Ectodermal cell (in vitro differentiated cells): Measurements from ENCODE around the gene VAV3.

Experiments used
- H3K27ac ChIP-seq: 2 replicates; pipeline ENCODE4 v1.7.0; 2013; ENCODE audit warnings: mild to moderate bottlenecking, low read depth, low read length; ENCODE audit not compliant: insufficient read depth, poor library complexity, severe bottlenecking
- H3K27me3 ChIP-seq: 2 replicates; pipeline ENCODE4 v1.7.0; 2013; ENCODE audit warnings: mild to moderate bottlenecking, low read length; ENCODE audit not compliant: insufficient read depth, control insufficient read depth, poor library complexity, severe bottlenecking
- H3K36me3 ChIP-seq: one replicate; pipeline ENCODE4 v1.7.0; 2013; ENCODE audit warnings: low read length; ENCODE audit not compliant: control insufficient read depth, insufficient read depth
- H3K4me1 ChIP-seq: one replicate; pipeline ENCODE4 v1.7.0; 2013; ENCODE audit warnings: low read length; ENCODE audit not compliant: control insufficient read depth, insufficient read depth
- H3K4me3 ChIP-seq: 2 replicates; pipeline ENCODE4 v1.7.0; 2013; ENCODE audit warnings: low read depth, low read length, control low read depth; ENCODE audit not compliant: insufficient read depth
- H3K9me3 ChIP-seq: 2 replicates; pipeline ENCODE4 v1.7.0; 2013; ENCODE audit warnings: mild to moderate bottlenecking, low read length, moderate library complexity; ENCODE audit not compliant: control insufficient read depth
- WGBS, 2 experiments: methylation state at CpG; one replicate each; pipeline ENCODE4 v1.1.7; 2013; ENCODE audit warnings: missing lambda C conversion rate in 2 of 2; 5-methylcytosine and 5-hydroxymethylcytosine counted together

Gene VAV3

DNA sequence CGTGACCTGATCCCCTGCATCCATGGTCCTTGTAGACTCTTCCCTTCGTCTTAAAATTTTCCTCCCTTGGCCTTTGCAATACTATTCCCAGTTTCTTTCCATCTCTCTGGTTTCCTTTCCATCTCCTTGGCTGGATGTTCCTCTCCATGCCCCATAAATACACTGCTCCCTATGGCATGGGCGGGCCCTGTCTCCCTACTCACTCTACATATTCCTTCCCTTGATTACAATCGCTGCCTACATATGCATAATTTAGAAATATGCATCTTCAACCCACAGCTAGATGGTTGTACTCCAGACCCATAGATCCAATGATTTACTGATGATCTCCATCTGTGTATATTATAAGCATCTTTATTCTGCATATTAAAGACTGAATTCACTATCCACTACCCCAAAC lies 419.1 kb downstream of the VAV3 start:
- Histone ChIP-seq H3K9me3 (no peaks in the 10 kb centered on the region), H3K36me3 (no peaks in the 10 kb centered on the region), H3K4me1 (no peaks in the 10 kb centered on the region), H3K27me3 (no peaks in the 10 kb centered on the region), H3K4me3 (no peak overlapping the region), H3K27ac (no peak overlapping the region)
- WGBS, 2 experiments = 78 to 82% methylated on average over 4 of the region's 4 CpGs

DNA sequence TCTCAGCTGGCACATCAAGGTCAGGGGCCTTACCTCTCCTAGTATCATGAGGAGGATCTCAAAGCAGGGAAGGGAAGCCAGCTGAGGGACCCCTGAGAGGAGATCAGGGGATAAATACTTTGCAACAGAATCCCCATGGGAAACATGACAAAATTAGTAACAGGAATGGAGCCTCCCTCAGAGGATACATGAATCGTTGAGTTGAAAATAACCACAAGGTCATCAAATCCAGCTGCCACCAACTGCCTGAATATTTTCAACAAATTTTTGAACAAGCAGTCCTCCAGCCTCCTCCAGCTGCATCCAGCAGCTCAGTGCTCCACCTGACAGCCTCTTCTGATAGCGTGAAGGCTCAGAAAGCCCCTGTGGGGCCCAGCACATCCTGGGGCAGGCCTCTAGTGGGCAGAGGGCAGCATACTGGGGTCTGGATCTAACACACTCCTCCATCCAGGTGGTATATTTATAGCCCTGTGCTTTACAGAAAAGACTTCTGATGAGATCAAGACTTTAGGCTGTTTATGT lies 419.9 kb downstream of the VAV3 start:
- H3K27ac ChIP-seq = no peak overlapping the region
- H3K36me3 ChIP-seq = no peaks in the 10 kb centered on the region
- WGBS, 2 experiments = 96 to 98% methylated on average over 2 of the region's 2 CpGs
- no peaks in the 10 kb centered on the region for H3K27me3 ChIP-seq
- H3K9me3 ChIP-seq = no peaks in the 10 kb centered on the region
- H3K4me3 ChIP-seq = no peak overlapping the region
- no peaks in the 10 kb centered on the region for H3K4me1 ChIP-seq

DNA sequence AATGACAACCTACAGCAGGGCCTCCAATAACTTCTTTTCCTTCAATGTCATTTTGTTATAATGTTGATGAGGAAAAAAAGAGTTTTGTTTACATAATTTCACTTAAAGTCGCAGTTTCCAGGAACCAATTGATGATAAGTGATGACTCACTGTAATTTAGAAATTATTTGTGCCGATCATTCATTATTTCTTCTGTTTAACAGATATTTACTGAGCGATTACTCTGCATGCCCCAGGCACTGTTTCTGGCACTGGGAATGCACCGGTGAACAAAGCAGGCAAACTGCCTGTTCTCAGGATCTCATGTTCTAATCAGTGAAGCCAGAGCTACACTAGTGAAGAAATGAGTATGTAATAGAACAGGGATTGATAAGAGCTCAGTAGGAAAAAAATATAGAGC lies 420.7 kb downstream of the VAV3 start:
- no peaks in the 10 kb centered on the region for H3K36me3 ChIP-seq

DNA sequence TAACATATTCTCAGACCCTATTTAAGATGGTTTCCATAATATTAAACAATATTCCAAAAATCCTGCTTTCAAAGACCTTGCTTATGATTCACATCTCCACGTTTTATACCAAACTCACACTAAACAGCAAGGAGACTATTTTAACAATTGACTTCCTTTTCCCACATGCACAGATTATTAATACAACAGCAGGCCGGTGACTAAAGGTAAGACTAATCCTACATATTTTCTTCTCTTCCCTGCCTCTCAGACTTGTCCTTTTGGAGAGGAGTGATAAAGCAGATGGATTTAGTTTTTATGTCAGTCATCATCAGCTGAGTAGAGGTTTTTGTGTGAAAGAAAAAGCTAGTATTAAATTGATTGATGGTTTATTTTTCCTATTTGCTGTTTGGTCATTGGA lies 423.6 kb downstream of the VAV3 start:
- WGBS, 2 experiments = 90 to 93% methylated on average over 1 to 2 of the region's 2 CpGs
- no peak overlapping the region for H3K27ac ChIP-seq
- H3K4me3 ChIP-seq = no peak overlapping the region
- H3K36me3 ChIP-seq = no peaks in the 10 kb centered on the region
- no peaks in the 10 kb centered on the region for H3K9me3 ChIP-seq
- H3K4me1 ChIP-seq = no peaks in the 10 kb centered on the region
- no peaks in the 10 kb centered on the region for H3K27me3 ChIP-seq

More for the DNA sequence above, 420.7 kb downstream of the VAV3 start:
- Histone ChIP-seq H3K4me3 (no peak overlapping the region), H3K9me3 (no peaks in the 10 kb centered on the region), H3K27me3 (no peaks in the 10 kb centered on the region), H3K27ac (no peak overlapping the region), H3K4me1 (no peaks in the 10 kb centered on the region)
- WGBS, 2 experiments = 94 to 97% methylated on average over 4 of the region's 4 CpGs

DNA sequence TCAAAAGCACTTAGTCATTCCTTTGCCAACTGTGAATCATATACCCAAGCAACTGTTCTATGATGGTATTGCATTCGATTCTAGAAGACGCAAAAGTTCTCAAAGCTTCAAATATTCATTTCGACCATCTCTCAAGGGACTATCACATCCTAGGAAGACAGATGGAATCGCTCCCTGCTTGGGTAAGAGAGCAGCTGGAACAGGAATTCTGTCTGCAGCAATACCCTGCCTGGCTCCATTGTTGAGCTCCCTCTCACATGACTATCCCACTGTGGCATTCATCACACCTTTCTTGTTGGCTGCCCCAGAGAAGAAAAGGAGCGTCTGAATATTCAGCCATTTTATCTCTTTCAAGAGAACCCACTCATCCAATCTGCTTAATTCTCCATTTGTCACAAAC lies 426.5 kb downstream of the VAV3 start:
- H3K27me3 ChIP-seq = no peaks in the 10 kb centered on the region
- H3K36me3 ChIP-seq = no peaks in the 10 kb centered on the region
- 69 to 73% methylated on average over 5 of the region's 5 CpGs for WGBS, 2 experiments
- no peak overlapping the region for H3K4me3 ChIP-seq
- no peaks in the 10 kb centered on the region for H3K9me3 ChIP-seq
- H3K27ac ChIP-seq = no peak overlapping the region
- H3K4me1 ChIP-seq = no peaks in the 10 kb centered on the region

- no peak overlapping the region for H3K27ac ChIP-seq
- 95 to 97% methylated on average over 3 of the region's 3 CpGs for WGBS, 2 experiments
Measured at GRCh38 chr1:107536266-107536665, 428.7 kb downstream of the VAV3 start.

GRCh38 chr1:107535091-107535490 lies 429.9 kb downstream of the VAV3 start:
- Histone ChIP-seq H3K4me3 (no peak overlapping the region), H3K4me1 (no peaks in the 10 kb centered on the region), H3K27ac (no peak overlapping the region), H3K9me3 (no peaks in the 10 kb centered on the region), H3K27me3 (no peaks in the 10 kb centered on the region), H3K36me3 (no peaks in the 10 kb centered on the region)
- 95 to 96% methylated on average over 5 to 6 of the region's 6 CpGs for WGBS, 2 experiments

More at GRCh38 chr1:107536266-107536665, 428.7 kb downstream of the VAV3 start:
- H3K9me3 ChIP-seq = no peaks in the 10 kb centered on the region
- H3K4me1 ChIP-seq = no peaks in the 10 kb centered on the region
- no peaks in the 10 kb centered on the region for H3K36me3 ChIP-seq
- no peaks in the 10 kb centered on the region for H3K27me3 ChIP-seq
- H3K4me3 ChIP-seq = no peak overlapping the region

DNA sequence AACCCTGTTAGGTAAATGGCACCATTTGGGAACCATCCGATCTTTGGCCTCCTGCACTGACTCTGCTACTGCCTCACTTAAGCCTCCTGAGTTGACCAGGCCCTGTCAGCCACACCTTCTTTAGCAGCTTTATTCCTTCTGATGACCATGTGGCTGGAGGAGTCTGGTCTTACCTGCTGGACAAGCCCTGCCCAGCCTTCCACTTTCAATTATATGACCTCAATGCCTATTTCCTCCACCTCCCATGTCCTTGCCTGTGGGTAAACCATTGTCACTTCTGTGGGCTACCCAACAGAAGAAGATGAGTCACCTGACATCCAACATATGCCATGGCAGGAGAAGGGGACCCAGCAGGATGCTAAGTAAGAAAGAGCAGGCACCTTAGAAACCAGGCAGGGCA lies 430.3 kb downstream of the VAV3 start:
- Histone ChIP-seq H3K4me1 (no peaks in the 10 kb centered on the region), H3K27me3 (no peaks in the 10 kb centered on the region), H3K9me3 (no peaks in the 10 kb centered on the region), H3K4me3 (no peak overlapping the region), H3K27ac (no peak overlapping the region), H3K36me3 (no peaks in the 10 kb centered on the region)
- 93 to 100% methylated on average over 1 of the region's 1 CpG for WGBS, 2 experiments

DNA sequence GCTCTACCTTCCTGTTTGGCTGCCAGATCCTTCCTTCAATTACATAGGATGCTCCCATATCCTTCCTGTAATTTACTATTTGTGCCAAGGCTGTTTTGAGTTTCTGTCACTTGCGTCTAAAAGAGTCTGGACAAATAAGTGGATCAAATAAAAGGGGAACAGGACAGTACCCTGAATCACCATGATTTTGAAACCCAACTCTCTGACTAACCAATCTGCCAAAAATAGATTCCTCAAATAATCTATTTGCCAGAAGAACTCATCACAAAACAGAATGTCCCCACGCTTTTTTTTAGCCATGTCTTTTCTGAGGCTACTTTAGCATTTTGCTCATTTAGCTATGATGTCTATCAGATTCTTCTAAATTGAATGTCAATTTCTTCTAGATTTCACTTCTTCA lies 431.5 kb downstream of the VAV3 start:
- Histone ChIP-seq H3K27me3 (no peaks in the 10 kb centered on the region), H3K9me3 (no peaks in the 10 kb centered on the region), H3K4me1 (no peaks in the 10 kb centered on the region), H3K4me3 (no peak overlapping the region), H3K27ac (no peak overlapping the region), H3K36me3 (no peaks in the 10 kb centered on the region)
- WGBS, 2 experiments = 98 to 100% methylated on average over 2 of the region's 2 CpGs

DNA sequence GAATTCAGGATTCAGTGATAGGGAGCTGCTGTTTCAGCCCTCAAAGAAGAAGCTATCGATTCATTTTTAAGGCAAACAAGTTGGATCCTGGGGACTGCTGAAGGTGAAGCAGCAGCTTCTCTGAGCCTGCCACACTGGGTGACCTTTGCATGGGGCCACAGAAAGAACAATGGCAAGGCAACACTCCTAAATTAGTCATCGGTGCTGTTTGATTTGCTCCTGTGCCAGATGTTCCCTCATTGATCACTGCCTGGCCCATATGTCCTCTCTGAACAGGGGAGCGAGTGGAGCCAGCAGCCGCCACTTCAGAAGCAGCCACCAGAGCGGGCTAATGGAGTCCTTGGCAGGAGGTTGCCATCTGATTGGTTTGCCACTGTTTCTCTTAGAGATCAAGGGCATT lies 432.7 kb downstream of the VAV3 start:
- WGBS, 2 experiments = 87 to 89% methylated on average over 5 of the region's 5 CpGs
- no peaks in the 10 kb centered on the region for H3K9me3 ChIP-seq
- no peaks in the 10 kb centered on the region for H3K36me3 ChIP-seq
- H3K4me1 ChIP-seq = no peaks in the 10 kb centered on the region
- no peak overlapping the region for H3K27ac ChIP-seq
- H3K4me3 ChIP-seq = no peak overlapping the region
- no peaks in the 10 kb centered on the region for H3K27me3 ChIP-seq
